Islet precursor cell (in vitro differentiated cells): Measurements from ENCODE around the gene ALK.
"Not testable (repeated sequence)": the region's sequence is repeated elsewhere in the genome, so short reads cannot be mapped to it uniquely, and the experiment has no call there.

Source experiments
- DNase-seq: peaks from one replicate; pipeline ENCODE4 v3.0.0-alpha.2; 2018

Gene ALK

GRCh38 chr2:29262681-29263260 lies 658.6 kb downstream of the ALK start:
- DNase-seq, result no peak

- DNase-seq, result no peak
These were observed 660.4 kb downstream of the ALK start for GRCh38 chr2:29261003-29261402.

- DNase-seq, result no peak
These were observed 661.1 kb downstream of the ALK start for GRCh38 chr2:29260142-29260772.

GRCh38 chr2:29259221-29259620 lies 662.2 kb downstream of the ALK start:
- DNase-seq, result no peak

- no peak for DNase-seq
These were observed 666.4 kb downstream of the ALK start for GRCh38 chr2:29255004-29255403.

- DNase-seq, result not testable (repeated sequence)
These were observed 667.7 kb downstream of the ALK start for GRCh38 chr2:29253495-29254275.

GRCh38 chr2:29253026-29253425 lies 668.4 kb downstream of the ALK start:
- no peak for DNase-seq

DNA sequence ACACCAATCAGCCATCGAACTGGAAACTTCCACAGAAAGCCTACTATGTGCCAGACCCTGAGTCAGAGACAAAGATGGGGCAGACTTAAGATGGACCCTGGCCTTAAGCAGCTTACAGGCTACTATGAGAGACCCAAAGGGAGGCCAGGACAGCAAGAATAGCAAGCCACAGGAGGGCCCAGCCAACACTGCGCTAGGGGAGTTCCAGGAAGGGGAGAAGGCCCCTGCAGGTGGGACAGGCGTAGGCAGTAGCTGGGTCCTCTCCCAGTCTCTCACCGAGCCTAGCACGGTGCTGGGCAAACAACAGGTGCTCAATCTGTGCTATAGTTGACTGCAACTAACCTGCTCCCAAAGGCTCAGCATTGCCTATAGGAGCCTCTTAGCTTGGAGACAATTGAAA lies 670.0 kb downstream of the ALK start:
- no peak for DNase-seq

DNA sequence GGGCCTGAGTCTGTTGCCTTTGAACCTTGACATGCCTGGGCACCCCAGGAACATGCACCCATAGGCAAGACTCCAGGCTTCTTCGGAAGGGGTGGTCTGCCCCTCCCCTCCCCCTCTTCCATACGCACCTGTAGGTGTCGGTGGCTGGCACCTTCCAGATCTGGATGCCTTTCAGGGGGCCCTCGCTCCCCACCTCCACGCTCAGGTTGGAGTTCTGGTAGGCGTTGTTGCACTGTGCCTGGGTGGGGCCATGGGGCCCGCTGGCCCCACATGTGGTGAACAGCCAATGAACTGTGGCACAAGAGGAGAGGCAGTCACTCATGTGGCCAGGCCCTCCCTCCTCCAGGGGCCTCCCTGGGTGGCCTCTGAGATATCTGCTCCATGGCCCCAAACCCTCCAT lies 670.4 kb downstream of the ALK start:
- no peak for DNase-seq

DNA sequence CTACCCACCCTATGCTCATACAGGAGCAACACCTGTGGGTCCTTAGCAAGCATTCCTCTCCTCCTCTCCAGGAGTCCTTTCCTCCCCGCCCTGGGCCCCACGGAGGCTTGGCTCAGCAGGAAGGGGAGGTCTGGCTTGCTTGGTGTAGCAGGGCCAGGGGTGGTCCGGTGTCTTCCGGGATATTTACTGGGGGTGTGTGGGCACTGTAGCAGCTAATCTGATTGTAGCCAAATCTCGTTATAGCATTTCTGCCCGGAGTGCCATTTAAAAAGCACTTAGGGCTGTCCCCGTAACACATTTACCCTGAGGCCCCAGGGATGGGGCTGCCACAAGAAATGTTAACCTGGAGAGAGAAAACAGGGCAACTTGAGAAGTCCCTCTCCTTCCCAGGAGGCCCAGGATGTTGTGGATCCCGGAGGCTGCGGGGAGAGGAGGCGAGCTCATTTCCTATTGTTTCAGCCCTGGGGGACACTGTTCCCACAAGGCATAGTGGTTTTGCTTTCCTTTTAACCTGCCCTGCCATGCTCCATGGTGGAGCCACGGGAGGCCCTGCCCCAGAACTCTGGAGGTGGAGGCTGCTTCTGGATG lies 671.6 kb downstream of the ALK start:
- DNase-seq, result no peak

GRCh38 chr2:29247336-29247914 lies 674.0 kb downstream of the ALK start:
- DNase-seq, result no peak

GRCh38 chr2:29246383-29247300 lies 674.7 kb downstream of the ALK start:
- DNase-seq, result no peak

GRCh38 chr2:29245742-29246382 lies 675.5 kb downstream of the ALK start:
- no peak for DNase-seq

- not testable (repeated sequence) for DNase-seq
These were observed 676.2 kb downstream of the ALK start for GRCh38 chr2:29245035-29245741.

DNA sequence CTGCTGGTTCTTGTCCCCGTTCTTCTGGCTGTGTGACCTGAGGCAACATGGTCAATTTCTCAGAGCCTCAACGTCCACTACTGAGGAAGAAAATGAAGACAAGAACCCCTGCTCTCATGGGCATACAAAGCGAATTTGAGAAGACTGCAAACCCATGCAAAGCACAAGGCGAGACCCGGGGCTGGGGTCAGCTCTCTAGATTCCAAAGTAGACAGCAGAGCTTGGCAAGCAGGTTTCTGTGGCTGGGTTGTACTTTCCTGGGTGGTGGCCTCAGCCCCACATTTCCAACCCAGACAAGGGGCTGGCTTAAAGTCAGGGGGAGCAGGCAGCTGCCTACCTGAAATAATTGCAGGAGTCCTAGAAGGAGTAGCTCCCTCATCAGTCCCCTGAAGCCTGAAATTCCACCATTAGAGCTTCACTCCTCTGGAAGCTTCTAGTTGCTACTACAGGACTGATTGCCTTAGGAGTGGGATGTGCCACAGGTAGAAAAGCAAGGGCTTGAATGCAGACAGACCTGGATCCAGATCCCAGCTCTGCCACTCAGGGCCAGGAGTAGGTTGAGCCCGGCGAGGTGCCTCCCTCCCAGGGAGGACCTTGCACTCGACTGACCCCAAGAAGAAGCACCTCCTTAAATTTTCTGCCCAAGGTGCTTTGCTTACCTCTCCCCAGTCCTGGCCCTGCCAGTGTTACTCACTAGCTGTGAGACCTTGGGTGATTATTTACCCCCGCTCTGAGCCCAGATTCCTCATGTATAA lies 678.6 kb downstream of the ALK start:
- DNase-seq, result no peak

DNA sequence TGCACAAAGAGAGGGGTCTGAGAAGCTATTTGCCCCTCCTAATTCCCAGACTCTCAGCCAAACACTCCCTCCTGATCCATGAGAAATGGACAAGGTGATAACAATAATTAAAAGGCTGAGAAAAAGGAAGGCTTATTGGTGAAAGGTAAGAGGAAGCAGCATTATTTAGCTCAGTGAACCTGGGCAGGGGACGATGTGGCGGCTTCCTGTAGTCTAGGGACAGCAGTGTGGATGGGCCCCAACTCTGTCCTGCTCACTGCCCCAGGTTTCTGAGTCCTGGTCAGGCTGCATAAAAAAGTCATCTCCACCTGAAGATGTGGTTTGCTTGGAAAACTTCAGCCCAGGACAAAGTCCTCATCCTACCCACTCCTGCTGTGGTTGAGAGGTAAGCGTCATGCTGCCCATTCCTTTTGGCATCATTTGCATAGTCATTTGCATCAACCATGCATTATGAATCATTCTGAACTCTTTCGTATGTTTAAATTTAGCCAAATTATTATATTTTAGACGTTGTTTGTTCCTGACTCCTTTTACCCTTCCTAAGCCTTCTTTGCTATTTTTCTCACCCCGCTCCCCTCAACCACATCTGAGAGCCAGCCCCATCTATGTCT lies 679.3 kb downstream of the ALK start:
- DNase-seq, result no peak

- no peak for DNase-seq
These were observed 680.0 kb downstream of the ALK start for GRCh38 chr2:29241341-29241740.

- no peak for DNase-seq
These were observed 680.8 kb downstream of the ALK start for GRCh38 chr2:29240601-29241000.

- DNase-seq, result no peak
These were observed 682.0 kb downstream of the ALK start for GRCh38 chr2:29239209-29239960.
